OCI-LY7 (cell line): Measurements from ENCODE around the gene IRS1.

ENCODE experiments used
- EZH2phosphoT487 ChIP-seq: fragments of 200-600 bp; sonication (generic); IDR thresholded peaks from 2 replicates; pipeline ENCODE4 v1.6.1; 2018; ENCODE audit warnings: low read depth, borderline replicate concordance, mild to moderate bottlenecking, mixed run types, antibody characterized with exemption, low read length, moderate library complexity, mixed read lengths
- TF ChIP-seq, protein P1 (sequence below): fragments of 200-600 bp; sonication (generic); conservative IDR thresholded peaks from 2 replicates; pipeline ENCODE4 v1.5.1; 2014; ENCODE audit warnings: mild to moderate bottlenecking, antibody characterized with exemption, low read length, moderate library complexity, mixed read lengths

DNA sequence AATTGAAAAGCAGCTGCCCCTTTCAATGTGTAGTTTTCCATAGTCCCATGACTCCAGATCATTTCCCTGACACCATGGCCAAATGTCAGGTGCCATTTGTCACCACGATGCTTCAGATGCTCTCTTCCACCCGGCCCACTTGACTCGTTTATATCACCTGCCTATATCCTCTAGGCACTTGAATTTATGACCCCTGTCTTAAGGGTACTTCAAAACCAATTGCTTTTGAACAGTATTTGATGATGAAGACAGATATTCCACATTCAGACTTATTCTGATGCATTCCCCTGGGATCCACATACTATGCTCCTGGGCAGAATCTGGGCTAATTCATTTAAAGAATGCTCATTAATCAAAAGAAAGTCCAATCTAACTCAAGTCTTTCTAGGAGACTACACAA, 19.3 kb upstream of the IRS1 start:
- TF ChIP-seq, protein P1, sequence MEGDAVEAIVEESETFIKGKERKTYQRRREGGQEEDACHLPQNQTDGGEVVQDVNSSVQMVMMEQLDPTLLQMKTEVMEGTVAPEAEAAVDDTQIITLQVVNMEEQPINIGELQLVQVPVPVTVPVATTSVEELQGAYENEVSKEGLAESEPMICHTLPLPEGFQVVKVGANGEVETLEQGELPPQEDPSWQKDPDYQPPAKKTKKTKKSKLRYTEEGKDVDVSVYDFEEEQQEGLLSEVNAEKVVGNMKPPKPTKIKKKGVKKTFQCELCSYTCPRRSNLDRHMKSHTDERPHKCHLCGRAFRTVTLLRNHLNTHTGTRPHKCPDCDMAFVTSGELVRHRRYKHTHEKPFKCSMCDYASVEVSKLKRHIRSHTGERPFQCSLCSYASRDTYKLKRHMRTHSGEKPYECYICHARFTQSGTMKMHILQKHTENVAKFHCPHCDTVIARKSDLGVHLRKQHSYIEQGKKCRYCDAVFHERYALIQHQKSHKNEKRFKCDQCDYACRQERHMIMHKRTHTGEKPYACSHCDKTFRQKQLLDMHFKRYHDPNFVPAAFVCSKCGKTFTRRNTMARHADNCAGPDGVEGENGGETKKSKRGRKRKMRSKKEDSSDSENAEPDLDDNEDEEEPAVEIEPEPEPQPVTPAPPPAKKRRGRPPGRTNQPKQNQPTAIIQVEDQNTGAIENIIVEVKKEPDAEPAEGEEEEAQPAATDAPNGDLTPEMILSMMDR, result no peak
- no peak for TF ChIP-seq EZH2phosphoT487
